Measurements from ENCODE around the gene PLA2G5. TPM values are rescaled to one million over a fixed set of nuclear protein-coding genes. Genes with fewer than 3 reads are reported as not detected.

PLA2G5 gene
- total RNA-seq, 1 experiment from 2014 or later = not detected

DNA sequence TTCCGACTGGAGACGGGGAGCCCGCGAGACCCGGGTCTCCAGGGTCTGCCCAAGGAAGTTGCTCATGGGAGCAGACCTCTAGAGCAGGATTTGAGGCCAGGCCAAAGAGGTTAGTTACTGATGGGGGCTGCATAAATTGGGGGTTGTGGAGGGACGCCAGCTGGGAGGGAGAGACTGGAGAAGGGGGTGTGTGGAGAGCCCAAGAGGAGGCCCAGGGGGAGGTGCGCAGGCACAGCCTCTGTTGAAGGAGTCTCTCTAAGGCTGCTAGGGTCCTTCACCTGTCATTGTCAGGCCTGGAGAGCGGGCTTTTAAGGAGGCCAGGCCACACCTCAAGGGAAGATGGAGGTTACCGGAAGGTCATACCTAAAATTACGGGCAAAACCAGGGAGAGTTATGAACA is 363 bp downstream of the PLA2G5 start:
- POLR2A ChIA-PET (ENCODE audit: unreplicated experiment) = no interaction called here
- CTCF ChIA-PET = no interaction called here
- intact Hi-C loops (cut with micrococcal nuclease; ENCODE audit: unreplicated experiment) = no loop called here

GRCh38 chr1:20071416-20071815 is 1.4 kb downstream of the PLA2G5 start:
- H3K4me3 ChIP-seq = no peak overlapping the region
- no peaks in the 10 kb centered on the region for H4K20me1 ChIP-seq (ENCODE audit: insufficient read depth)
- no peaks in the 10 kb centered on the region for H3F3A ChIP-seq (ENCODE audit: insufficient read depth, low read depth)
- POLR2A ChIA-PET (ENCODE audit: unreplicated experiment) = no interaction called here
- H2AFZ ChIP-seq = no peak overlapping the region
- no TSS peak for BruUV-seq (replicated peaks)
- no peaks in the 10 kb centered on the region for H3K36me3 ChIP-seq (ENCODE audit: low read depth)
- intact Hi-C loops (cut with micrococcal nuclease; ENCODE audit: unreplicated experiment) = no loop called here
- no peak overlapping the region for H3K27ac ChIP-seq
- TF ChIP-seq EZH2 (IDR thresholded peaks at IDR 0.05; ENCODE audit: low read depth) = no peak
- TF ChIP-seq, protein P1, sequence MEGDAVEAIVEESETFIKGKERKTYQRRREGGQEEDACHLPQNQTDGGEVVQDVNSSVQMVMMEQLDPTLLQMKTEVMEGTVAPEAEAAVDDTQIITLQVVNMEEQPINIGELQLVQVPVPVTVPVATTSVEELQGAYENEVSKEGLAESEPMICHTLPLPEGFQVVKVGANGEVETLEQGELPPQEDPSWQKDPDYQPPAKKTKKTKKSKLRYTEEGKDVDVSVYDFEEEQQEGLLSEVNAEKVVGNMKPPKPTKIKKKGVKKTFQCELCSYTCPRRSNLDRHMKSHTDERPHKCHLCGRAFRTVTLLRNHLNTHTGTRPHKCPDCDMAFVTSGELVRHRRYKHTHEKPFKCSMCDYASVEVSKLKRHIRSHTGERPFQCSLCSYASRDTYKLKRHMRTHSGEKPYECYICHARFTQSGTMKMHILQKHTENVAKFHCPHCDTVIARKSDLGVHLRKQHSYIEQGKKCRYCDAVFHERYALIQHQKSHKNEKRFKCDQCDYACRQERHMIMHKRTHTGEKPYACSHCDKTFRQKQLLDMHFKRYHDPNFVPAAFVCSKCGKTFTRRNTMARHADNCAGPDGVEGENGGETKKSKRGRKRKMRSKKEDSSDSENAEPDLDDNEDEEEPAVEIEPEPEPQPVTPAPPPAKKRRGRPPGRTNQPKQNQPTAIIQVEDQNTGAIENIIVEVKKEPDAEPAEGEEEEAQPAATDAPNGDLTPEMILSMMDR (conservative IDR thresholded peaks at IDR 0.05) = no peak
- no peak for DNase-seq
- no peaks in the 10 kb centered on the region for H3K9me3 ChIP-seq (ENCODE audit: insufficient read depth, low read depth)
- H3K27me3 ChIP-seq (ENCODE audit: insufficient read depth, low read depth) = no peaks in the 10 kb centered on the region
- no peaks in the 10 kb centered on the region for H3K4me1 ChIP-seq (replicated peaks; ENCODE audit: insufficient read depth)
- H3K9me2 ChIP-seq (ENCODE audit: insufficient read depth) = no peaks in the 10 kb centered on the region
- CTCF ChIA-PET = no interaction called here
- no peaks in the 10 kb centered on the region for H3K79me2 ChIP-seq (ENCODE audit: low read depth)
- H3K4me2 ChIP-seq = no peak overlapping the region

More for the DNA sequence above, 363 bp downstream of the PLA2G5 start:
- Histone ChIP-seq H4K20me1 (ENCODE audit: insufficient read depth) (no peaks in the 10 kb centered on the region), H3K9me3 (ENCODE audit: insufficient read depth, low read depth) (no peaks in the 10 kb centered on the region), H3F3A (ENCODE audit: insufficient read depth, low read depth) (no peaks in the 10 kb centered on the region), H2AFZ (no peak overlapping the region), H3K36me3 (ENCODE audit: low read depth) (no peaks in the 10 kb centered on the region), H3K27me3 (ENCODE audit: insufficient read depth, low read depth) (no peaks in the 10 kb centered on the region), H3K79me2 (ENCODE audit: low read depth) (no peaks in the 10 kb centered on the region), H3K4me2 (no peak overlapping the region), H3K27ac (no peak overlapping the region), H3K4me1 (replicated peaks; ENCODE audit: insufficient read depth) (no peaks in the 10 kb centered on the region), H3K4me3 (no peak overlapping the region), H3K9me2 (ENCODE audit: insufficient read depth) (no peaks in the 10 kb centered on the region)
- DNase-seq = no peak
- BruUV-seq (replicated peaks) = no TSS peak
- TF ChIP-seq EZH2 (IDR thresholded peaks at IDR 0.05; ENCODE audit: low read depth) = no peak
- TF ChIP-seq, protein P1 (conservative IDR thresholded peaks at IDR 0.05) = no peak

- Histone ChIP-seq H2AFZ (no peak overlapping the region), H3K9me2 (ENCODE audit: insufficient read depth) (no peaks in the 10 kb centered on the region), H3K27me3 (ENCODE audit: insufficient read depth, low read depth) (no peaks in the 10 kb centered on the region), H3K4me1 (replicated peaks; ENCODE audit: insufficient read depth) (no peaks in the 10 kb centered on the region), H4K20me1 (ENCODE audit: insufficient read depth) (no peaks in the 10 kb centered on the region), H3K79me2 (ENCODE audit: low read depth) (no peaks in the 10 kb centered on the region), H3K36me3 (ENCODE audit: low read depth) (no peaks in the 10 kb centered on the region), H3K4me3 (no peak overlapping the region), H3K4me2 (no peak overlapping the region), H3K27ac (no peak overlapping the region), H3K9me3 (ENCODE audit: insufficient read depth, low read depth) (no peaks in the 10 kb centered on the region), H3F3A (ENCODE audit: insufficient read depth, low read depth) (no peaks in the 10 kb centered on the region)
- TF ChIP-seq, protein P1 (conservative IDR thresholded peaks at IDR 0.05) = no peak
- TF ChIP-seq EZH2 (IDR thresholded peaks at IDR 0.05; ENCODE audit: low read depth) = no peak
- POLR2A ChIA-PET (ENCODE audit: unreplicated experiment) = no interaction called here
- CTCF ChIA-PET = no interaction called here
- intact Hi-C loops (cut with micrococcal nuclease; ENCODE audit: unreplicated experiment) = no loop called here
- no TSS peak for BruUV-seq (replicated peaks)
- no peak for DNase-seq
These were observed 2.8 kb downstream of the PLA2G5 start for GRCh38 chr1:20072771-20073170.

Data from PC-9 (cell line).